ENCODE data around the gene GPR143.
A peak's percentile ranks its signal among the peaks of the same experiment; 100 is the strongest.
"Not testable (repeated sequence)": the region's sequence is repeated elsewhere in the genome, so short reads cannot be mapped to it uniquely, and the experiment has no call there.

GPR143 gene

GRCh38 chrX:9765737-9766097 lies at the start of gene GPR143:
Gene GPR143 (minus strand): TSS chrX:9765847. CDS start chrX:9765817, 30 bp downstream.
- Histone ChIP-seq H3K27me3 (peaks cover 0 to 62% (median 0%) of the 10 kb centered on the region in 11 experiments; a peak in 9 of 22 replicates), H3K4me2 (peak within 1 kb of the TSS in 6 of 11 experiments; percentile 6 to 86 (median 34); a peak in 8 of 22 replicates), H4K20me1 (peaks cover 0 to 16% (median 8%) of the 10 kb centered on the region in 11 experiments; a peak in 14 of 22 replicates), H3K4me3 (no peak within 1 kb of the TSS), H3K27ac (peak within 1 kb of the TSS in 1 of 11 experiments; percentile 80; a peak in 1 of 22 replicates), H3K4me1 (peaks cover 14 to 51% (median 40%) of the 10 kb centered on the region in 10 experiments), H3K36me3 (no peaks in the 10 kb centered on the region), H3K9me3 (replicated peaks in 1 of 11) (peaks cover 10 to 15% (median 12%) of the 10 kb centered on the region in 11 experiments; a peak in 20 of 22 replicates), H3K9ac (no peak within 1 kb of the TSS)
- TF ChIP-seq Cebpa-rat (IDR thresholded peaks at IDR 0.05) = no peak

- H3K4me3 ChIP-seq; H4K20me1 ChIP-seq; H3K9me3 ChIP-seq (replicated peaks in 1 of 11); H3K27ac ChIP-seq; H3K4me2 ChIP-seq; H3K27me3 ChIP-seq; H3K4me1 ChIP-seq; H3K9ac ChIP-seq; H3K36me3 ChIP-seq: not testable (repeated sequence)
Observed at GRCh38 chrX:9811086-9811485, 45.4 kb upstream of the GPR143 start.

- not testable (repeated sequence) for H3K4me3 ChIP-seq; H3K9me3 ChIP-seq (replicated peaks in 1 of 11); H3K36me3 ChIP-seq; H3K9ac ChIP-seq; H4K20me1 ChIP-seq; H3K4me2 ChIP-seq; H3K4me1 ChIP-seq; H3K27me3 ChIP-seq; H3K27ac ChIP-seq
Observed at GRCh38 chrX:9809876-9810275, 44.2 kb upstream of the GPR143 start.

GRCh38 chrX:9807355-9808182 lies 41.9 kb upstream of the GPR143 start:
- no peak overlapping the region for H3K27ac ChIP-seq
- H3K4me2 ChIP-seq = no peak overlapping the region
- H3K9me3 ChIP-seq (replicated peaks in 1 of 11) = no peaks in the 10 kb centered on the region; a peak in 1 of 22 replicates
- no peak for TF ChIP-seq Cebpa-rat (IDR thresholded peaks at IDR 0.05)
- no peak overlapping the region for H3K9ac ChIP-seq
- no peak overlapping the region for H3K4me3 ChIP-seq
- H3K4me1 ChIP-seq = no peaks in the 10 kb centered on the region
- H3K36me3 ChIP-seq = no peaks in the 10 kb centered on the region
- H4K20me1 ChIP-seq = no peaks in the 10 kb centered on the region
- H3K27me3 ChIP-seq = no peaks in the 10 kb centered on the region

GRCh38 chrX:9805956-9806355 lies 40.3 kb upstream of the GPR143 start:
- TF ChIP-seq Cebpa-rat (IDR thresholded peaks at IDR 0.05) = no peak
- H3K4me1 ChIP-seq = no peaks in the 10 kb centered on the region

GRCh38 chrX:9804444-9804843 lies 38.8 kb upstream of the GPR143 start:
- Histone ChIP-seq H3K4me3 (no peak overlapping the region), H3K36me3 (no peaks in the 10 kb centered on the region), H3K4me2 (no peak overlapping the region), H3K9ac (no peak overlapping the region), H4K20me1 (no peaks in the 10 kb centered on the region), H3K4me1 (no peaks in the 10 kb centered on the region), H3K27ac (no peak overlapping the region), H3K27me3 (no peaks in the 10 kb centered on the region), H3K9me3 (replicated peaks in 1 of 11) (peaks cover 22 to 30% (median 27%) of the 10 kb centered on the region in 11 experiments)
- TF ChIP-seq Cebpa-rat (IDR thresholded peaks at IDR 0.05) = no peak

More at GRCh38 chrX:9805956-9806355, 40.3 kb upstream of the GPR143 start:
- H3K36me3 ChIP-seq = no peaks in the 10 kb centered on the region
- H3K27ac ChIP-seq = no peak overlapping the region
- no peak overlapping the region for H3K4me3 ChIP-seq
- H3K9me3 ChIP-seq (replicated peaks in 1 of 11) = peaks cover 7 to 15% (median 12%) of the 10 kb centered on the region in 11 experiments; a peak in 21 of 22 replicates
- H3K4me2 ChIP-seq = no peak overlapping the region
- no peak overlapping the region for H3K9ac ChIP-seq
- H3K27me3 ChIP-seq = no peaks in the 10 kb centered on the region
- no peaks in the 10 kb centered on the region for H4K20me1 ChIP-seq

- H3K9ac ChIP-seq = no peak overlapping the region
- no peak overlapping the region for H3K4me3 ChIP-seq
- no peak for TF ChIP-seq Cebpa-rat (IDR thresholded peaks at IDR 0.05)
- no peaks in the 10 kb centered on the region for H4K20me1 ChIP-seq
- H3K9me3 ChIP-seq (replicated peaks in 1 of 11) = peaks cover 28 to 37% (median 34%) of the 10 kb centered on the region in 11 experiments
- no peaks in the 10 kb centered on the region for H3K27me3 ChIP-seq
- H3K4me1 ChIP-seq = no peaks in the 10 kb centered on the region
- H3K27ac ChIP-seq = no peak overlapping the region
- no peaks in the 10 kb centered on the region for H3K36me3 ChIP-seq
- no peak overlapping the region for H3K4me2 ChIP-seq
Observed at GRCh38 chrX:9802737-9803136, 37.1 kb upstream of the GPR143 start.

GRCh38 chrX:9797384-9798360 lies 32.0 kb upstream of the GPR143 start:
- H3K4me1 ChIP-seq = no peaks in the 10 kb centered on the region
- no peak overlapping the region for H3K27ac ChIP-seq
- H3K9me3 ChIP-seq (replicated peaks in 1 of 11) = peaks cover 40 to 67% (median 52%) of the 10 kb centered on the region in 11 experiments
- TF ChIP-seq Cebpa-rat (IDR thresholded peaks at IDR 0.05) = no peak
- H3K9ac ChIP-seq = no peak overlapping the region
- H3K4me3 ChIP-seq = no peak overlapping the region
- no peaks in the 10 kb centered on the region for H4K20me1 ChIP-seq
- H3K27me3 ChIP-seq = no peaks in the 10 kb centered on the region
- H3K36me3 ChIP-seq = no peaks in the 10 kb centered on the region; a peak in 1 of 22 replicates
- no peak overlapping the region for H3K4me2 ChIP-seq

GRCh38 chrX:9794495-9794894 lies 28.8 kb upstream of the GPR143 start:
- no peak overlapping the region for H3K9ac ChIP-seq
- H3K27ac ChIP-seq = no peak overlapping the region
- H3K4me3 ChIP-seq = no peak overlapping the region
- H3K9me3 ChIP-seq (replicated peaks in 1 of 11) = peaks cover 14 to 38% (median 26%) of the 10 kb centered on the region in 11 experiments; a peak in 21 of 22 replicates
- H3K27me3 ChIP-seq = peaks cover 0 to 4% (median 0%) of the 10 kb centered on the region in 11 experiments; a peak in 1 of 22 replicates
- no peaks in the 10 kb centered on the region for H4K20me1 ChIP-seq
- TF ChIP-seq Cebpa-rat (IDR thresholded peaks at IDR 0.05) = no peak
- peaks cover 0 to 4% (median 0%) of the 10 kb centered on the region in 10 experiments; a peak in 4 of 20 replicates for H3K4me1 ChIP-seq
- H3K4me2 ChIP-seq = no peak overlapping the region
- H3K36me3 ChIP-seq = no peaks in the 10 kb centered on the region; a peak in 1 of 22 replicates

Measured in BLaER1 treated with 17β-estradiol and CSF1 and Interleukin-3, amounts not matched to agents 10 nM and 100 nM (cell line).